H4 (cell line): ENCODE measurements around the gene RXFP2. TPM values are rescaled to one million over a fixed set of nuclear protein-coding genes. Genes with fewer than 3 reads are reported as not detected.

Experiments used
- DNase-seq: peaks from one replicate; pipeline ENCODE4 v3.0.0-alpha.2; 2015; ENCODE audit warnings: low spot score
- total RNA-seq: library from RNA; depleted of rRNA; stranded (reverse); fragments of >200 nt; shearing (Covaris generic); gene quantifications from 2 replicates; pipeline ENCODE4 v1.2.3, GENCODE V29; 2014

RXFP2 gene
- total RNA-seq, 1 experiment from 2014 or later = not detected

DNA sequence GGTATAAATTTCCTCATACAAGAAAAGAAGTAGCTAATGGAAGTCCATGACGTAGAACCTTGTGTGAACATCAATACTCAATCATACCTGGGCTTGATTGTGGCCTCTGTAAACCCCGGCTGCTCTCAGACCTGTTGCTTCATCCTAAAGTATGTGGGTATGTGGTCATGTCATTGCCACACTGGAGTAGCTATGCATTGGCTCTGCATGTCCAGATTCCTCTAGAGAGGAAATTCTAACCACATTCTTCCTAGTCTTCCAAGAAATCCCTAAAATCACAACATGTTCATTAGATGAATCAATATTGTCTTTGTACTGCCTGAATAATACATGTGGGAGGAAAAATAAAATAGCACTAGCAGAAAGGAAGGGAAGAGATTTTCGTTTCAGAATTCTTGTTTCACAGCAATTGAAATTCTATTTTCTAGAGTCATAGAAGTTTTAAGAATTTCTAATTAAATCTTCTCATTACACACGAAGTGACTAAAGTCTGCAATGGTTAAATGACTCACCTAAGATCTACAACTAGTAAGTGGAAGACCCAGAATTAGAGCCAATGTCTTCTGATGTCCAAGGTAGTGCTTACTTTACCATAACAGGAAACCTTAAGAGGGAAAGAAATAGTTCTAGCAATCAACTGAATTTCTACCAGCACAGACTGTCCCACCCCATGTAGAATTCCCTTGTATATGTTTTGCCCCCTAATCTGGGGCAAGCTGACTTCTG lies 28.0 kb downstream of the RXFP2 start:
- peak; percentile 67 for DNase-seq

- no peak for DNase-seq
These were observed 29.0 kb downstream of the RXFP2 start for GRCh38 chr13:31768351-31768750.

GRCh38 chr13:31769575-31769974 lies 30.2 kb downstream of the RXFP2 start:
- no peak for DNase-seq

- no peak for DNase-seq
These were observed 32.9 kb downstream of the RXFP2 start for GRCh38 chr13:31772231-31772630.

DNA sequence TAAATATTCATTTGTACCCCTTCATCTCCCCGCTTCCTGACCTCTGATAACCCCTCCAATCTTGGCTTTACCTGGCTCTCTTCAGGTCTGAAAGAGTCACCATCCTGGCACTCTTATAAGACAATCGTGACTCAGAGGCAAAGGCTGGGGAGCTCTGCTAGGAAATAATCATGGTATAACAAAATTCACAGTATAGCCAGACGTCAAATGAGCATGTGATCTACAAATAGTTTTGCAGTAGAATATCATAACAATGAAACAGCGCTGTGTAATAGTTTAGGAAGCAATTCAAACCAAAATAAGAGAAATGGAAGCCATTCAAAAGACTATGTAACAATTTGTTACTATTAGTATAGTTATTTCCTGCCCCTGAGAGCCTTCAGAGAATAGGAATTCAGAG lies 34.2 kb downstream of the RXFP2 start:
- DNase-seq = no peak

DNA sequence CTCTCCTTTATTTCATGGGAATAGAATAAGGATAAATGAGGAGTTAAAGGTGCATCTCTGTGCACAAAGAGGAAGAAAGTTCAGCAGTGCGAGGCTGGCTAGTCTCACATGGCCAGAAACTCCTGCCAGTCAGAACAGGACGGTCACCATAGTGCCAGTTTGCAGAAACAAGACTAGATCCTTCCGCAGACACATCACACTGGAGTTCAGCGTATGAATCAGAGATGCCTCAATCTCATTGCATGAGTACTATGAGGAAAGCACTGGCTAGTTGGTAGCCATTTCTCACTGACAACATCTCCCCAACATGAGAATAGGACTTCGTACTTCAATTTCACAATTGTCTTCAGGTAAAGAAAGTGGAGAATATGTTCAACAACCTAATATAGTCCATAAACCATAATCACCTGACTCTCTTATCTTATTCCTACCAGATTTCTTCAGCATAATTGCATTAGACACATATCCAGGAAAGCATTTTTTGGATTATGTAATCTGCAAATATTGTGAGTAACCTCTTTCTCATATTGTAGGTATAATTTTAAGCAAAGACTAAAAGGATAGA lies 34.9 kb downstream of the RXFP2 start:
- no peak for DNase-seq

- no peak for DNase-seq
These were observed 35.8 kb downstream of the RXFP2 start for GRCh38 chr13:31775148-31775547.

GRCh38 chr13:31775686-31776085 lies 36.4 kb downstream of the RXFP2 start:
- no peak for DNase-seq

DNA sequence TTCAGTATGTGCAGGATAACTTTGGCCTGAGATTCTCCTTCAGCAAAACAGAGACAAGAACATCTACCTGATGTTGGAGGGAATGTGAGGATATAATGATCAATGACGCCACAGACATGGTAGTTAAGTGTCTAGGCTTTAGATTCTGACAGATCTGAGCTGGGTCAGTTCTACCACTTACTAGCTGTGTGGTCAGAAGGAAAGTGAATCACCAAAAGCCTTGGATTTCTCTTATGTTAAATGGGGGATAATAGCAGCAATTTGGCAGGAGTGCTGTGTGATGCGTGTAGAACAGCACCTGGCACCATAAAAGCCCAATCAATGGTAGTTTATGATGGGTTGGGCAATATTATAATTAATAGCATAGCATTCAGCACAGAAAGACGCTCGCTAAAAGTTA lies 41.7 kb downstream of the RXFP2 start:
- DNase-seq = no peak

DNA sequence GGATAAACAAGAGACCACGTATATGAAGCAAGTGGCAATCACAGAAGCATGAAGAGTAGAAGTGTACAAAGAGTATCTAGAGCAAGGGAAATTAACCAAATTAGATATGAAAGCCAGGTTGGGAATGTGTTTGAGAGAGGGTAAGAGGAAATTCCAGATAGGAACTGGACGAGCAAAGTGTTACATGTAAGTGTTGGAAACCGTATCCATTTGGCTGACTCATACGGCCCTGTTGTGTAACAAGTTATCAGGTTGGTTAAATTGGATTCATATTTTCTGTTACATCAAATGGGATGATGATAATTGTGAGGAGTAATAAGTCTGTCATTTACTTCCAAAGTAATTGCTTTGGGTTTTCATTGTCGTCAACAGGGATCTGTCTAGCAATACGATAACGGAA lies 46.7 kb downstream of the RXFP2 start:
- no peak for DNase-seq

GRCh38 chr13:31790992-31791391 lies 51.7 kb downstream of the RXFP2 start:
- peak; percentile 49 for DNase-seq

GRCh38 chr13:31793246-31793645 lies 53.9 kb downstream of the RXFP2 start:
- DNase-seq = no peak

DNA sequence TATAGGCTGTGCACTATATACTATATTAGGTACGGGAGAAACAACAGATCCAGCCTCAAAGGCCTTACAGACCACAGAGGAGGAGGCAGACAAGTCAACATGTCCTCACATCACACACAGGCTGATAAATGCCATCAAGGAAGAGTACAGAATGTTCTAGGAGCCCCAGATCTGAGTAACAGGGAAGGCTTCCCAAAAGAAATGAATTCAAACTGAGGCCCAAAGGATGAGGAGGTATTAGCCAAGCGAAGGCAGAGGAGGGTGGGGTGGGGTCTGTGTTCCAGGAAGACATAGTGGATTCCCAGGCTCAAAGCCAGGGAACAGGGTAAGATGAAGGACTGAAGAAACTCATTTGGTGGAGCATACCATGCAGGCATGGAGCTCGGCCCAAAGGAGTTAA lies 55.1 kb downstream of the RXFP2 start:
- no peak for DNase-seq

DNA sequence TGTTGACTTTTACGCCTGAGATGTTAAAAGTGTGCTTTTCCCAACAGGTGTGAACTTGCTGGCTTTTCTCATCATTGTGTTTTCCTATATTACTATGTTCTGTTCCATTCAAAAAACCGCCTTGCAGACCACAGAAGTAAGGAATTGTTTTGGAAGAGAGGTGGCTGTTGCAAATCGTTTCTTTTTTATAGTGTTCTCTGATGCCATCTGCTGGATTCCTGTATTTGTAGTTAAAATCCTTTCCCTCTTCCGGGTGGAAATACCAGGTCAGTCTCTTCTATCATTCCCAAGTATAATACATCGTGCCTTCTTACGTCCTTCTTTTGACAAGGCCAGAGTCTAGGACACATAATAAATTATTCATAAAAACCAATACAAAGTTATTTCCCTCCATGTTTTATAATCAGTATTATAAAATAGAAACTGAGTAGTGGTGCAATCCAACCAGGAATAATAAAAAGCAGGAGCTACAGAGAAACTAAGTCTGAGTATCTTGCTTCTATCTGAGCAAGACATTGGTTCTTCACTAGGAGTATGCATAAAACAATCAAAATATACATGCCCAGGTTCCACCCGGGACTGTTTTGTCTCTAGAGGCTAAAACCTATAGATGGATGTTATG lies 57.9 kb downstream of the RXFP2 start:
- peak; percentile 14 for DNase-seq

DNA sequence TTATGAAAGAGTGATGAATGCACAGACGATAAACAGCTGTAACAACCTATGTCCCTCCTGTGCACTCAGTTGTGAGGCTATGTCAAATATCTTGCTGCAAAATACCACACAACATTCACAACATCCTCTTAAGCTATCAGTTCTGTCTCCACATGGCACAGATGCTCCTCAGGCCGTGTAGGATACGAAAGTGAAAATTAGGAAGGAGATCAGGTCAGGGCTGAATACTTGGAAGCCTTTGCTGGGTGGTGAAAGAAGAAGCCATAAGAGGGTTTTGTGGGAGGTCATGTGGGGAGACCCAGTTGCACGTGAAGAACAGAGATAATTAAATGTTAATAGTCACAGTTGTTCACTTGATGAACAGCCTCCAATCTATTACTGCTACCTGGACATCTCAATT lies 58.9 kb downstream of the RXFP2 start:
- no peak for DNase-seq

GRCh38 chr13:31801088-31801487 lies 61.8 kb downstream of the RXFP2 start:
- DNase-seq = no peak

DNA sequence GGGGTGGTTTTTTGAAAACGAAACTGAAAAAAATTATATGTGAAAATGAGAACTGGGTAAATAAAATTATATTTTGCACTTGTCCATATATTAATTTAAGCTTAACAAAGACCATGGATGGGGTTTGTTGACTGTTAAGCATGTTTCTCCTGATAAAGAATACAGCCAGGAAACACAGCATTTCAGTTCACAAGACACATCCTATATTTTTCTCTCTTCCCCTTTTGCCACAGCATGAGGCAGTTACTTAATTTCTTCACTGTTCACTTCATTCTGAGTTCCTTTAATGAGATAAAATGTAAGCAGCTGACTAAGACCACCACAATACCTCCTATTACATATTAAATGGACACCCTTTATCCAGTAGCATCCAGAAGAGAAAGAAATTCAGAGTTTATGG lies 64.0 kb downstream of the RXFP2 start:
- no peak for DNase-seq

- no peak for DNase-seq
These were observed 66.5 kb downstream of the RXFP2 start for GRCh38 chr13:31805841-31806240.

DNA sequence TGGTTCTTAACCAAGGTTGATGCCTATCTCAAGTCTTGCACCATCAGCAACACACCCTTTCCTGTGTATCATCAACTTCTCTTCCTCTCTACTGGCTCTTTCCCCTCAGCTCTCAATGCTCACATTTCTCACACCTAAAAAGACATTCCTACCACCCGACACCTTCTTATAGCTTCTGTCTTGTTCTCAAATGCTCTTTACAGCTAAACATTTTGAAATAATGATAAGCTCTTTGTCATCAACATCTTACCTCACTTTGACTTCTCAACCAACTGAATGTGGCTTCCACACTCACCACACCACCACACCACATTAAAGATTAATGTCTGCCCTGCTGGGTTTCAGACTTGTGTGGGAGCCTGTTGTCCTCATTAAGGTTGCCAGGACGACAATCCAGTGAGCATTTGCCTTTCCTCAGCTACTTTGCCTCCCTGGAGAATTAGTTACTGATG lies 67.8 kb downstream of the RXFP2 start:
- no peak for DNase-seq

GRCh38 chr13:31814536-31814935 lies 75.2 kb downstream of the RXFP2 start:
- no peak for DNase-seq

DNA sequence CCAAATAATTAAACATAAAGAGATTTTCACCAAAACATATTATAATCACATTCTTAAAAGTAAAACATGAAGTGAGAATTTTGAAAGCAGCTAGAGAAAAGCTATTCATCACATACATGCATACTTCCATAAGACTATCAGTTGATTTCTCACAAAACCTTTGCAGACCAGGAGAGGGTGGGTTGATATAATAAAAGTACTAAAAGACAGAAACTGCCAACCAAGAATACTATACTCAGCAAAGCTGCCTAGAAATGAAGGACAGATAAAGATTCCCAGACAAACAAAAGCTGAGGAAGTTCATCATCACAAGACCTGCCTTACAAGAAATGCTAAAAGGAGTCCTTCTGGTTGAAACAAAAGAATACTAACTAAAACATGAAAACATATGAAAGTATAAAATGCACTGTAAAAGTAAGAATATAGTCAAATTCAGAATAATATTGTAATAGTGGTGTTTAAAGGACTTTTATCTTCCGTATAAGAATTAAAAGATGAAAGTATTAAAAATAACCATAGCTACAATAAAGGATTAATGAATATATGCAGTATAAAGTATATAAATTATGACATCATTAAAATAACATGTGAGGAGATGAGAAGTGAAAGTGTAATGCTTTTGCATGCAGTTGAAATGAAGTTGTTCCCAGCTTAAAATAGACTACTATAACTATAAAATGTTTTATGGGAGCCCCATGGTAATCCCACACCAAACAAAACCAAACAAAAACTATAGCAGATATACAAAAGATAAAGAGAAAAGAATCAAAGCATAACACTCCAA lies 76.2 kb downstream of the RXFP2 start:
- DNase-seq = no peak

- no peak for DNase-seq
These were observed 78.9 kb downstream of the RXFP2 start for GRCh38 chr13:31818236-31818635.
